ENCODE data around the gene TFF3.
"Not testable (repeated sequence)": the region's sequence is repeated elsewhere in the genome, so short reads cannot be mapped to it uniquely, and the experiment has no call there.

TFF3 gene

GRCh38 chr21:42304556-42305454, 10.4 kb downstream of the TFF3 start:
- DNase-seq (ENCODE audit: low spot score), result no peak

- DNase-seq (ENCODE audit: low spot score), result no peak
These were observed 11.8 kb downstream of the TFF3 start for GRCh38 chr21:42303443-42303842.

GRCh38 chr21:42302794-42303193, 12.4 kb downstream of the TFF3 start:
- DNase-seq (ENCODE audit: low spot score), result no peak

- DNase-seq (ENCODE audit: low spot score), result no peak
These were observed 13.0 kb downstream of the TFF3 start for GRCh38 chr21:42302076-42302650.

- no peak for DNase-seq (ENCODE audit: low spot score)
These were observed 13.7 kb downstream of the TFF3 start for GRCh38 chr21:42301371-42302075.

GRCh38 chr21:42300956-42301355, 14.3 kb downstream of the TFF3 start:
- DNase-seq (ENCODE audit: low spot score), result no peak

- no peak for DNase-seq (ENCODE audit: low spot score)
These were observed 15.1 kb downstream of the TFF3 start for GRCh38 chr21:42300045-42300583.

- no peak for DNase-seq (ENCODE audit: low spot score)
These were observed 15.7 kb downstream of the TFF3 start for GRCh38 chr21:42299324-42300044.

GRCh38 chr21:42298657-42299056, 16.6 kb downstream of the TFF3 start:
- DNase-seq (ENCODE audit: low spot score), result no peak

- no peak for DNase-seq (ENCODE audit: low spot score)
These were observed 17.0 kb downstream of the TFF3 start for GRCh38 chr21:42298237-42298636.

- DNase-seq (ENCODE audit: low spot score), result no peak
These were observed 17.8 kb downstream of the TFF3 start for GRCh38 chr21:42297377-42297776.

- no peak for DNase-seq (ENCODE audit: low spot score)
These were observed 18.7 kb downstream of the TFF3 start for GRCh38 chr21:42296501-42296900.

GRCh38 chr21:42295845-42296244, 19.4 kb downstream of the TFF3 start:
- no peak for DNase-seq (ENCODE audit: low spot score)

GRCh38 chr21:42294273-42294880, 20.8 kb downstream of the TFF3 start:
- DNase-seq (ENCODE audit: low spot score), result no peak

GRCh38 chr21:42293649-42294272, 21.4 kb downstream of the TFF3 start:
- no peak for DNase-seq (ENCODE audit: low spot score)

GRCh38 chr21:42292563-42293142, 22.6 kb downstream of the TFF3 start:
- not testable (repeated sequence) for DNase-seq (ENCODE audit: low spot score)

- no peak for DNase-seq (ENCODE audit: low spot score)
These were observed 23.3 kb downstream of the TFF3 start for GRCh38 chr21:42291751-42292562.

GRCh38 chr21:42291003-42291750, 24.0 kb downstream of the TFF3 start:
- no peak for DNase-seq (ENCODE audit: low spot score)

GRCh38 chr21:42290505-42290904, 24.7 kb downstream of the TFF3 start:
- no peak for DNase-seq (ENCODE audit: low spot score)
